Transverse colon (tissue), 4 donors: ENCODE data around the gene RHBDD1. TPM values are rescaled to one million over a fixed set of nuclear protein-coding genes. Genes with fewer than 3 reads are reported as not detected.

Source experiments
- DNase-seq: peaks from one replicate; pipeline ENCODE4 v3.0.0-alpha.2; 2019
- H3K27ac ChIP-seq, 4 donors: fragments of 200-600 bp; sonication (generic); 2 replicates each; pipeline ENCODE4 v1.5.1; 2016 to 2018; ENCODE audit warnings: inconsistent platforms in 4 of 4
- H3K27me3 ChIP-seq: fragments of 200-600 bp; sonication (generic); 2 replicates; pipeline ENCODE4 v1.5.1; 2017; ENCODE audit warnings: inconsistent platforms
- H3K36me3 ChIP-seq, 4 donors: fragments of 200-600 bp; sonication (generic); 2 replicates each; pipeline ENCODE4 v1.5.1; 2017 to 2019; ENCODE audit warnings: inconsistent platforms in 4 of 4
- H3K4me1 ChIP-seq, 4 donors: fragments of 200-600 bp; sonication (generic); 2 replicates each; pipeline ENCODE4 v1.5.1; 2017 to 2020; ENCODE audit warnings: inconsistent platforms in 4 of 4
- H3K4me3 ChIP-seq, 4 donors: fragments of 200-600 bp; sonication (generic); 1 replicate in 1 of 4; 2 replicates in 3 of 4; pipeline versions ENCODE4 v1.5.1 to v1.6.1; 2017 to 2019; ENCODE audit warnings: inconsistent platforms in 4 of 4
- H3K9me3 ChIP-seq, 2 donors: fragments of 200-600 bp; sonication (generic); 2 replicates each; pipeline ENCODE4 v1.5.1; 2017 to 2019; ENCODE audit warnings: inconsistent platforms in 2 of 2
- CTCF ChIP-seq, 5 experiments: fragments of 200-600 bp in 3 of 5; fragments of 450-650 bp in 2 of 5; sonication (generic) in 3 of 5; IDR thresholded peaks; 1 replicate in 2 of 5; 2 replicates in 3 of 5; pipeline ENCODE4 v1.5.1; 2016 to 2017; ENCODE audit warnings: antibody characterized with exemption in 5 of 5, inconsistent platforms in 3 of 5, mild to moderate bottlenecking in 2 of 5, moderate library complexity in 1 of 5
- EP300 ChIP-seq: sonication (generic); formaldehyde crosslinking; IDR thresholded peaks from one replicate; pipeline ENCODE4 v1.6.1; 2017; ENCODE audit warnings: antibody characterized with exemption, low read depth
- POLR2A ChIP-seq: fragments of 450-650 bp; IDR thresholded peaks from one replicate; pipeline ENCODE4 v1.6.1; 2016; ENCODE audit warnings: antibody characterized with exemption, mild to moderate bottlenecking, moderate library complexity
- POLR2AphosphoS5 ChIP-seq, 3 donors: sonication (generic); formaldehyde crosslinking; IDR thresholded peaks; one replicate each; pipeline ENCODE4 v1.6.1; 2016; ENCODE audit warnings: antibody characterized with exemption in 3 of 3
- WGBS, 2 donors: methylation state at CpG; one replicate each; pipeline ENCODE4 v1.1.5; 2018; ENCODE audit warnings: low coverage in 1 of 2; 5-methylcytosine and 5-hydroxymethylcytosine counted together
- in situ Hi-C, 4 donors: fragments of 200-750 bp; cut with MboI; loops; one replicate each; pipeline versions ENCODE4 v1.15.0 to v1.15.1; 2017; ENCODE audit warnings: low sequenced_read_pairs in 3 of 4, low pct_ligation_motif_present in 1 of 4, low pct_unique_long_range_greater_than_20kb in 1 of 4
- intact Hi-C: fragments of 100-400 bp; cut with DNase I; formaldehyde crosslinking; loops from one replicate; pipeline ENCODE4 v1.15.1; 2023; ENCODE audit warnings: low total_unique reads
- total RNA-seq, 4 donors: library from RNA; depleted of rRNA; stranded (reverse); fragments of >200 nt; gene quantifications; one replicate each; pipeline ENCODE4 v1.1.0, GENCODE V29; 2016

The RHBDD1 gene
- total RNA-seq, 4 donors from 2014 or later, result 11.9 to 47.5 (median 22.5) TPM

GRCh38 chr2:226934546-226935201 is 98.8 kb downstream of the RHBDD1 start:
- 100% methylated on average over 2 of the region's 2 CpGs; no CpG with 5 or more reads in 1 of the 2 donors for WGBS, 2 donors
- Histone ChIP-seq H3K4me3 (no peak overlapping the region), H3K9me3 (no peaks in the 10 kb centered on the region), H3K27me3 (no peaks in the 10 kb centered on the region), H3K27ac (no peak overlapping the region), H3K36me3 (peaks cover 0 to 4% (median 0%) of the 10 kb centered on the region in 4 donors), H3K4me1 (no peaks in the 10 kb centered on the region)
- no peak for TF ChIP-seq CTCF (IDR thresholded peaks at IDR 0.05)
- TF ChIP-seq EP300, result no peak
- no peak for TF ChIP-seq POLR2A
- TF ChIP-seq POLR2AphosphoS5 (IDR thresholded peaks at IDR 0.05), result no peak
- no peak for DNase-seq
- intact Hi-C loops (no loop called here), in situ Hi-C loops (no loop called here)

GRCh38 chr2:226943862-226944620 is 108.2 kb downstream of the RHBDD1 start:
- no peak for TF ChIP-seq POLR2AphosphoS5 (IDR thresholded peaks at IDR 0.05)
- no peak for TF ChIP-seq CTCF (IDR thresholded peaks at IDR 0.05)
- TF ChIP-seq EP300, result no peak
- Histone ChIP-seq H3K36me3 (no peaks in the 10 kb centered on the region), H3K4me3 (no peak overlapping the region), H3K9me3 (peaks cover 0 to 9% of the 10 kb centered on the region in 2 donors), H3K27ac (no peak overlapping the region), H3K4me1 (no peaks in the 10 kb centered on the region), H3K27me3 (no peaks in the 10 kb centered on the region)
- in situ Hi-C loops, result no loop called here
- no peak for DNase-seq
- WGBS, 2 donors, result 87 to 94% methylated on average over 7 to 9 of the region's 9 CpGs
- intact Hi-C loops, result no loop called here

GRCh38 chr2:226953206-226953605 is 117.4 kb downstream of the RHBDD1 start:
- 85 to 100% methylated on average over 1 to 3 of the region's 3 CpGs for WGBS, 2 donors
- intact Hi-C loops, result no loop called here
- no peak overlapping the region for H3K27ac ChIP-seq

More at GRCh38 chr2:226953206-226953605, 117.4 kb downstream of the RHBDD1 start:
- DNase-seq, result no peak
- H3K4me1 ChIP-seq, result no peaks in the 10 kb centered on the region
- in situ Hi-C loops, result no loop called here
- no peaks in the 10 kb centered on the region for H3K36me3 ChIP-seq
- H3K4me3 ChIP-seq, result no peak overlapping the region
- no peaks in the 10 kb centered on the region for H3K27me3 ChIP-seq
- TF ChIP-seq EP300 (no peak), POLR2AphosphoS5 (IDR thresholded peaks at IDR 0.05) (no peak), CTCF (IDR thresholded peaks at IDR 0.05) (no peak), POLR2A (no peak)
- H3K9me3 ChIP-seq, result no peaks in the 10 kb centered on the region
